Posterior vena cava (tissue), 2 donors: ENCODE results near the gene BCL2L13. TPM values are rescaled to one million over a fixed set of nuclear protein-coding genes. Genes with fewer than 3 reads are reported as not detected.

ENCODE experiments used
- DNase-seq: peaks from one replicate; pipeline ENCODE4 v3.0.0-alpha.2; 2020; ENCODE audit warnings: low spot score
- intact Hi-C, 2 donors: fragments of 100-400 bp; cut with DNase I; formaldehyde crosslinking; loops; one replicate each; pipeline versions ENCODE4 v1.14.1 to v1.14.2; 2022 to 2023
- long read RNA-seq, 2 donors: library from polyadenylated mRNA; unstranded; transcript quantifications; one replicate each; pipeline ENCODE4 v2.0.0, GENCODE V29; 2020 to 2021
- total RNA-seq, 2 donors: library from RNA; stranded (reverse); fragmentation: NEBNext Ultra II Directional; extraction: Animal tissue kit (Norgen Biotek cat#: 25700); gene quantifications; one replicate each; pipeline ENCODE4 v1.2.1, GENCODE V29; 2021
- donor health status: DM: yes; HTN: yes; CAD: no.
- donor health status: DM: yes; HTN: yes; CAD: no.

BCL2L13 gene, protein sequence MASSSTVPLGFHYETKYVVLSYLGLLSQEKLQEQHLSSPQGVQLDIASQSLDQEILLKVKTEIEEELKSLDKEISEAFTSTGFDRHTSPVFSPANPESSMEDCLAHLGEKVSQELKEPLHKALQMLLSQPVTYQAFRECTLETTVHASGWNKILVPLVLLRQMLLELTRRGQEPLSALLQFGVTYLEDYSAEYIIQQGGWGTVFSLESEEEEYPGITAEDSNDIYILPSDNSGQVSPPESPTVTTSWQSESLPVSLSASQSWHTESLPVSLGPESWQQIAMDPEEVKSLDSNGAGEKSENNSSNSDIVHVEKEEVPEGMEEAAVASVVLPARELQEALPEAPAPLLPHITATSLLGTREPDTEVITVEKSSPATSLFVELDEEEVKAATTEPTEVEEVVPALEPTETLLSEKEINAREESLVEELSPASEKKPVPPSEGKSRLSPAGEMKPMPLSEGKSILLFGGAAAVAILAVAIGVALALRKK
- total RNA-seq: 10 to 100 TPM; 28.9 to 34.7 TPM
- long read RNA-seq, donor 1, full-length matches to known transcripts: 10 of 22 reads
- long read RNA-seq, donor 1, partial matches to known transcripts: 5 of 22 reads
- long read RNA-seq, donor 1, other reads (novel, unspliced or antisense): 7 of 22 reads
- long read RNA-seq, donor 2, full-length matches to known transcripts: 12 of 30 reads
- long read RNA-seq, donor 2, partial matches to known transcripts: 14 of 30 reads
- long read RNA-seq, donor 2, other reads (novel, unspliced or antisense): 4 of 30 reads

GRCh38 chr22:17638432-17639246 lies at the start of gene BCL2L13:
BCL2L13 (plus strand) TSS chr22:17638757; CDS start chr22:17655712, 16,955 bp downstream.
- DNase-seq: peak; percentile 97
- intact Hi-C loops: loop anchor here in 1 of 2 donors (1.0 kb wide), 1 partner anchor 9 kb away; no protein-coding TSS in a partner anchor

- intact Hi-C loops: no loop called here
- peak; percentile 58 for DNase-seq
Observed at GRCh38 chr22:17589810-17590375, 48.7 kb upstream of the BCL2L13 start.

- intact Hi-C loops: no loop called here
- peak; percentile 37 for DNase-seq
Observed at GRCh38 chr22:17590586-17590985, 48.0 kb upstream of the BCL2L13 start.

DNA sequence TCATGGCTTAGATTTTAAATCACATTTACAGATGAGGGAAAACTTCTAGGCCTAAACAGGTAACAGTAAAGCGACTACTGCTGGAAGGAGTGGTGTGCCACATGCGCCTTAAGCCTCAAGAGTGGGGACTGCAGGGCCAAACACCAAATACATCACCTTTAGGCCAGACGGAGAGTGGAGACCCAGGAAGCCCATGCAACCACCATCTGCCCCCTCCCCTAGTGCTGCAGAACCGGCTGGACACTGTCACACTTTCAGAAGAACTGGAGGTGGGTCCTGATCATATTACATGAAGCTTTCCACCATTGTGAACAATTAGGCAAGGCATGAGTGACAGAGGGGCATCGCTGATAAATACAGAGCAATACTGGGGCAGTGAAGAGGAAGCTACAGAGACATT lies 46.4 kb upstream of the BCL2L13 start:
- intact Hi-C loops: no loop called here
- DNase-seq: peak; percentile 40

DNA sequence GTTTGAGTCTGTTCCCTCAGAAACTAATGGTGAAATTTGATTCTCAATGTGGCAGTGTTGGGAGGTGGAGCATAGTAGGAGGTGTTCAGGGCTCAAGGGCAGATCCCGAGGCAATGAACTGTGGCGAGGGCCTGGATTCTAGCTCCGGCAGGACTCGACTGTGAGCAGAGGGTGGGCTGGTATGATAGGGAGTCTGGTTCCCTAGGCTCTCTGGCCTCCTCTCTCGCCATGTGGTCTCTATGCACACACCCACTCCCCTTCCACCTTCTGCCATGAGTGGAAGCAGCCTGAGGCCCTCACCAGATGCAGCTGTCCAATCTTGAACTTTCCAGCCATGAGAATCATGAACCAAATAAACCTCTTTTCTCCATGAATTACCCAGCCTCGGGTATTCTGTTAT lies 42.3 kb upstream of the BCL2L13 start:
- DNase-seq: peak; percentile 20
- intact Hi-C loops: no loop called here

- no peak for DNase-seq
Observed at GRCh38 chr22:17597217-17597616, 41.3 kb upstream of the BCL2L13 start.

GRCh38 chr22:17598318-17598717 lies 40.2 kb upstream of the BCL2L13 start:
- DNase-seq: no peak
- intact Hi-C loops: no loop called here

More at GRCh38 chr22:17597217-17597616, 41.3 kb upstream of the BCL2L13 start:
- intact Hi-C loops: no loop called here

- DNase-seq: no peak
- intact Hi-C loops: no loop called here
Observed at GRCh38 chr22:17601031-17601430, 37.5 kb upstream of the BCL2L13 start.

- no peak for DNase-seq
- intact Hi-C loops: no loop called here
Observed at GRCh38 chr22:17603668-17604067, 34.9 kb upstream of the BCL2L13 start.

- DNase-seq: no peak
- intact Hi-C loops: no loop called here
Observed at GRCh38 chr22:17606496-17606895, 32.1 kb upstream of the BCL2L13 start.

GRCh38 chr22:17607891-17608521 lies 30.6 kb upstream of the BCL2L13 start:
- DNase-seq: no peak
- intact Hi-C loops: no loop called here

DNA sequence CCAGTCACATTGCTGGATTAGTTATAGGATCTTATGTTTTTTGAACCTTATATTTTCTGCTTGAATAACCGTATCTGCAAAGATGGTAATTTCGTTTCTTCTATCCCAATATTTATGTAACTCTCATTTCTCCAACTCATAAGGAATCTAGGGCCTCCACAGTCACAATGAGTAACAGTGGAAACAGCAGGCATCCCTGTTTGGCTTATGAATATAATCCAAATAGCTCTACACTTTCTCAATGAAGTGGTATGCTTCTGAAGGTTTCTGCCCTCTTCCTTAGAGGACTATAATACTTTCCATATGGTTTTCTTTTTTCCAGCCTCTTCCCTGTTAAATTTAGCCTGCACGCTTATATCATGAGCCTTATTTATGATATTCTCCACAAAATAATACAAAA lies 26.5 kb upstream of the BCL2L13 start:
- intact Hi-C loops: no loop called here
- DNase-seq: no peak

GRCh38 chr22:17613280-17613679 lies 25.3 kb upstream of the BCL2L13 start:
- DNase-seq: no peak
- intact Hi-C loops: no loop called here

DNA sequence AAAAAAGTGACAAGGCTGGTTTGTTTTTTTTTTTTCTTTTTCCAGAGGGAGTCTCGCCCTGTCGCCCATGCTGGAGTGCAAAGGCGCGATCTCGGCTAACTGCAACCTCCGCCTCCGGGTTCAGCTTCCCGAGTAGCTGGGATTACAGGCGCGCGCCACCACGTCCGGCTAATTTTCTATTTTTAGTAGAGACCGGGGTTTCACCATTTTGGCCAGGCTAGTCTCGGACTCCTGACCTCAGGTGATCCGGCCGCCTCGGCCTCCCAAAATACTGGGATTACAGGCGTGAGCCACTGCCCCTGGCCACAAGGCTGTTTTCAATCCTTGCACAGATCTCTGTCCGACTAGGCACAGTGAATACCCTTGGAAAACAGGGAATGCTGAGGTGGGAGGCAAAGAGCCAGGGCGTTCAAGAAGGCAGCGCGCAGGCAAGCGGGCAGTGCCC lies 10.6 kb upstream of the BCL2L13 start:
- intact Hi-C loops: no loop called here
- no peak for DNase-seq

GRCh38 chr22:17628406-17629172 lies 10.0 kb upstream of the BCL2L13 start, which contains the start of gene ATP6V1E1:
ATP6V1E1 (minus strand) TSS chr22:17628749; CDS start chr22:17628635, 114 bp downstream.
- peak; percentile 98 for DNase-seq
- intact Hi-C loops: loop anchor here in 1 of 2 donors (1.0 kb wide), 1 partner anchor 10 kb away; the partner anchor contains the start of gene BCL2L13

DNA sequence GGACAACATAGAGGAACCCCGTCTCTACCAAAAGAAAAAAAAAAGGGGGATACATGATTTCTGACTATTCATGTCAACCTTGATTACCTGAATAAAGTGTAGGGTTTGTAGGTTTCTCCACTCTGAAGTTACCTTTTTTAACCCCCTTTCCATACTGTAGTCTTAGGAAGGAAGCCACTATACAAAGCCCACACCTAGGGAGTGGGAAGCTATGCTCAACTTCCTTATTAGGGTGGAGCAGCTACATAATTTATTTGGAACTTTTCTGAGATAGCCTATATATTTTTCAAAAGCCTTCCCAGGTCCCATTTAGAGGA lies 9.4 kb upstream of the BCL2L13 start:
- intact Hi-C loops: loop anchor here in 1 of 2 donors (1.0 kb wide), 1 partner anchor 9 kb away; the partner anchor contains the start of gene BCL2L13
- no peak for DNase-seq

DNA sequence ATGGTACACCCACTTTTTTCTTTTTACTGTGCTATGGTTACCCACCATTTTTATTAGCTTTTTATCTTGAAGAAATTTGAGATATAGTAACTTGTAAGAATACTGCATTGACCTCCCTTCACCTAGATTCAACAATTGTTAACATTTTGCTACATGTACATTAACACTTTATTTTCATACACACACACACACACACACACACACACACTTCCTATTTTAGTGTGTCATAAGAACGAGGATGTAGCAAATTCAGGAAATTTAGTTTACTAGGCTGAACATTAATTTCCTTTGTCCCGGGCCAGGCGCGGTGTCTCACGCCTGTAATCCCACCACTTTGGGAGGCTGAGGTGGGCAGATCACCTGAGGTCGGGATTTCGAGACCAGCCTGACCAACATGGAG lies 8.9 kb upstream of the BCL2L13 start:
- intact Hi-C loops: loop anchor here in 1 of 2 donors (1.0 kb wide), 1 partner anchor 9 kb away; the partner anchor contains the start of gene BCL2L13
- DNase-seq: no peak

GRCh38 chr22:17631076-17631565 lies 7.4 kb upstream of the BCL2L13 start:
- intact Hi-C loops: no loop called here
- no peak for DNase-seq
